Trophoblast cell (in vitro differentiated cells and primary cell): ENCODE data around the gene COL13A1.

ENCODE experiments used
- DNase-seq, 2 donors: peaks; one replicate each; pipeline ENCODE4 v3.0.0-alpha.2; 2016
- H2AFZ ChIP-seq: 2 replicates; pipeline ENCODE4 v1.6.1; 2013; ENCODE audit warnings: low read length, moderate library complexity, mild to moderate bottlenecking; ENCODE audit not compliant: insufficient read depth, poor library complexity
- H2AK5ac ChIP-seq: 2 replicates; pipeline ENCODE4 v1.6.1; 2013; ENCODE audit warnings: mild to moderate bottlenecking, low read length
- H2BK120ac ChIP-seq: 2 replicates; pipeline ENCODE4 v1.6.1; 2013; ENCODE audit warnings: low read length, mild to moderate bottlenecking, moderate library complexity; ENCODE audit not compliant: insufficient read depth, poor library complexity
- H2BK12ac ChIP-seq: 2 replicates; pipeline ENCODE4 v1.6.1; 2013; ENCODE audit warnings: mild to moderate bottlenecking, low read length, moderate library complexity
- H2BK5ac ChIP-seq: 2 replicates; pipeline ENCODE4 v1.6.1; 2013; ENCODE audit warnings: low read length, low read depth, moderate library complexity, mild to moderate bottlenecking; ENCODE audit not compliant: poor library complexity
- H3K14ac ChIP-seq: 2 replicates; pipeline ENCODE4 v1.6.1; 2013; ENCODE audit warnings: mild to moderate bottlenecking, low read length
- H3K18ac ChIP-seq: 2 replicates; pipeline ENCODE4 v1.6.1; 2013; ENCODE audit warnings: mild to moderate bottlenecking, low read length
- H3K23ac ChIP-seq: 2 replicates; pipeline ENCODE4 v1.6.1; 2013; ENCODE audit warnings: low read length
- H3K27ac ChIP-seq: 2 replicates; pipeline ENCODE4 v1.5.1; 2013; ENCODE audit warnings: low read depth, mild to moderate bottlenecking, inconsistent platforms, low read length, moderate library complexity
- H3K27me3 ChIP-seq: 2 replicates; pipeline ENCODE4 v1.6.1; 2013; ENCODE audit warnings: inconsistent platforms, mild to moderate bottlenecking, low read length, moderate library complexity; ENCODE audit not compliant: insufficient read depth
- H3K36me3 ChIP-seq, 2 experiments: 1 replicate in 1 of 2; 2 replicates in 1 of 2; pipeline ENCODE4 v1.6.1; 2013; ENCODE audit warnings: low read length in 2 of 2, mild to moderate bottlenecking in 2 of 2, moderate library complexity in 1 of 2; ENCODE audit not compliant: insufficient read depth in 2 of 2, control insufficient read depth in 1 of 2
- H3K4ac ChIP-seq: 2 replicates; pipeline ENCODE4 v1.6.1; 2013; ENCODE audit warnings: low read depth, mild to moderate bottlenecking, low read length, moderate library complexity
- H3K4me1 ChIP-seq, 2 experiments: 1 replicate in 1 of 2; 2 replicates in 1 of 2; pipeline ENCODE4 v1.6.1; 2013; ENCODE audit warnings: low read length in 2 of 2, mild to moderate bottlenecking in 2 of 2, moderate library complexity in 1 of 2; ENCODE audit not compliant: insufficient read depth in 2 of 2, control insufficient read depth in 1 of 2
- H3K4me2 ChIP-seq: 2 replicates; pipeline ENCODE4 v1.6.1; 2013; ENCODE audit warnings: inconsistent platforms, mild to moderate bottlenecking, low read length, moderate library complexity
- H3K4me3 ChIP-seq: 2 replicates; pipeline ENCODE4 v1.5.1; 2013; ENCODE audit warnings: mild to moderate bottlenecking, low read depth, low read length, inconsistent platforms
- H3K79me1 ChIP-seq: one replicate; pipeline ENCODE4 v1.6.1; 2013; ENCODE audit warnings: low read length
- H3K79me2 ChIP-seq: 2 replicates; pipeline ENCODE4 v1.6.1; 2013; ENCODE audit warnings: low read length, mild to moderate bottlenecking; ENCODE audit not compliant: control insufficient read depth, insufficient read depth, poor library complexity
- H3K9ac ChIP-seq: 2 replicates; pipeline ENCODE4 v1.6.1; 2013; ENCODE audit warnings: mild to moderate bottlenecking, low read length
- H3K9me3 ChIP-seq: 2 replicates; pipeline ENCODE4 v1.6.1; 2013; ENCODE audit warnings: low read depth, mild to moderate bottlenecking, control low read depth, inconsistent platforms, low read length; ENCODE audit not compliant: insufficient read depth
- H4K12ac ChIP-seq: 2 replicates; pipeline ENCODE4 v1.6.1; 2013; ENCODE audit warnings: low read depth, mild to moderate bottlenecking, low read length, moderate library complexity
- H4K8ac ChIP-seq: 2 replicates; pipeline ENCODE4 v1.6.1; 2013; ENCODE audit warnings: low read depth, mild to moderate bottlenecking, low read length, moderate library complexity
- H4K91ac ChIP-seq: one replicate; pipeline ENCODE4 v1.6.1; 2013; ENCODE audit warnings: low read depth, mild to moderate bottlenecking, low read length, moderate library complexity
- WGBS: extraction: QIAGEN DNeasy Blood & Tissue Kit; methylation state at CpG from one replicate; pipeline ENCODE4 v1.1.7; 2013; ENCODE audit warnings: missing lambda C conversion rate; ENCODE audit not compliant: insufficient read length, insufficient coverage; ENCODE audit errors: extremely low coverage; 5-methylcytosine and 5-hydroxymethylcytosine counted together

COL13A1 gene

GRCh38 chr10:69944761-69945160 lies 143.1 kb downstream of the COL13A1 start:
- no peaks in the 10 kb centered on the region for H3K4me1 ChIP-seq
- H4K8ac ChIP-seq = no peak overlapping the region
- no peak for DNase-seq
- H2AFZ ChIP-seq = no peak overlapping the region
- H2BK5ac ChIP-seq = no peak overlapping the region
- no peak overlapping the region for H3K27ac ChIP-seq
- no peaks in the 10 kb centered on the region for H3K79me2 ChIP-seq
- no peak overlapping the region for H3K4me3 ChIP-seq
- no peak overlapping the region for H3K4ac ChIP-seq
- no peak overlapping the region for H3K4me2 ChIP-seq
- H3K14ac ChIP-seq = no peak overlapping the region
- H3K9me3 ChIP-seq = peaks cover 11% of the 10 kb centered on the region
- no peaks in the 10 kb centered on the region for H3K27me3 ChIP-seq
- no peaks in the 10 kb centered on the region for H3K79me1 ChIP-seq
- no peak overlapping the region for H3K18ac ChIP-seq
- no peak overlapping the region for H2AK5ac ChIP-seq
- H2BK120ac ChIP-seq = no peak overlapping the region
- WGBS = no CpG with 5 or more reads among the region's 10 CpGs
- no peak overlapping the region for H4K91ac ChIP-seq
- no peak overlapping the region for H2BK12ac ChIP-seq
- H3K36me3 ChIP-seq = no peaks in the 10 kb centered on the region
- H3K9ac ChIP-seq = no peak overlapping the region
- H3K23ac ChIP-seq = no peak overlapping the region
- H4K12ac ChIP-seq = no peak overlapping the region

GRCh38 chr10:69948261-69948660 lies 146.6 kb downstream of the COL13A1 start:
- H3K18ac ChIP-seq = no peak overlapping the region
- H3K27ac ChIP-seq = no peak overlapping the region
- no peak overlapping the region for H2AFZ ChIP-seq
- H2AK5ac ChIP-seq = no peak overlapping the region
- no peaks in the 10 kb centered on the region for H3K79me2 ChIP-seq
- H3K23ac ChIP-seq = no peak overlapping the region
- no peaks in the 10 kb centered on the region for H3K36me3 ChIP-seq
- no peak overlapping the region for H3K14ac ChIP-seq
- no peaks in the 10 kb centered on the region for H3K79me1 ChIP-seq
- no CpG with 5 or more reads among the region's 4 CpGs for WGBS
- H3K9ac ChIP-seq = no peak overlapping the region
- H3K27me3 ChIP-seq = no peaks in the 10 kb centered on the region
- no peak overlapping the region for H4K8ac ChIP-seq
- no peak overlapping the region for H2BK12ac ChIP-seq
- no peak overlapping the region for H2BK120ac ChIP-seq
- no peak overlapping the region for H3K4ac ChIP-seq
- no peak for DNase-seq
- no peak overlapping the region for H4K12ac ChIP-seq
- H3K4me1 ChIP-seq = no peaks in the 10 kb centered on the region
- H3K4me2 ChIP-seq = no peak overlapping the region
- H4K91ac ChIP-seq = no peak overlapping the region
- no peaks in the 10 kb centered on the region for H3K9me3 ChIP-seq
- no peak overlapping the region for H2BK5ac ChIP-seq
- no peak overlapping the region for H3K4me3 ChIP-seq

GRCh38 chr10:69949770-69950169 lies 148.1 kb downstream of the COL13A1 start:
- H2BK12ac ChIP-seq = no peak overlapping the region
- H2AK5ac ChIP-seq = no peak overlapping the region
- no peak overlapping the region for H3K27ac ChIP-seq
- no peak overlapping the region for H3K18ac ChIP-seq
- H3K4ac ChIP-seq = no peak overlapping the region
- no peak overlapping the region for H2BK120ac ChIP-seq
- H3K27me3 ChIP-seq = no peaks in the 10 kb centered on the region
- no peak overlapping the region for H4K8ac ChIP-seq
- H3K36me3 ChIP-seq = no peaks in the 10 kb centered on the region
- no peaks in the 10 kb centered on the region for H3K79me1 ChIP-seq
- no peaks in the 10 kb centered on the region for H3K79me2 ChIP-seq
- no peak overlapping the region for H3K9ac ChIP-seq
- H3K4me2 ChIP-seq = no peak overlapping the region
- no peaks in the 10 kb centered on the region for H3K9me3 ChIP-seq
- H4K12ac ChIP-seq = no peak overlapping the region
- H4K91ac ChIP-seq = no peak overlapping the region
- WGBS = no CpG with 5 or more reads among the region's 8 CpGs
- H3K23ac ChIP-seq = no peak overlapping the region
- no peak overlapping the region for H2AFZ ChIP-seq
- no peaks in the 10 kb centered on the region for H3K4me1 ChIP-seq
- H3K4me3 ChIP-seq = no peak overlapping the region
- H2BK5ac ChIP-seq = no peak overlapping the region
- no peak overlapping the region for H3K14ac ChIP-seq
- DNase-seq = no peak

- no CpG with 5 or more reads among the region's 3 CpGs for WGBS
- no peak overlapping the region for H3K9ac ChIP-seq
These were observed 150.0 kb downstream of the COL13A1 start for GRCh38 chr10:69951658-69952057.

More at GRCh38 chr10:69951658-69952057, 150.0 kb downstream of the COL13A1 start:
- Histone ChIP-seq H3K18ac (no peak overlapping the region), H3K36me3 (no peaks in the 10 kb centered on the region), H2BK12ac (no peak overlapping the region), H4K8ac (no peak overlapping the region), H2AFZ (no peak overlapping the region), H3K4me2 (no peak overlapping the region), H3K27me3 (no peaks in the 10 kb centered on the region), H3K14ac (no peak overlapping the region), H2AK5ac (no peak overlapping the region), H2BK5ac (no peak overlapping the region), H4K91ac (no peak overlapping the region), H4K12ac (no peak overlapping the region), H2BK120ac (no peak overlapping the region), H3K79me1 (no peaks in the 10 kb centered on the region), H3K23ac (no peak overlapping the region), H3K4ac (no peak overlapping the region), H3K9me3 (no peaks in the 10 kb centered on the region), H3K4me1 (no peaks in the 10 kb centered on the region), H3K4me3 (no peak overlapping the region), H3K79me2 (no peaks in the 10 kb centered on the region), H3K27ac (no peak overlapping the region)
- no peak for DNase-seq
